ENCODE data around the gene C2CD4A. TPM values are rescaled to one million over a fixed set of nuclear protein-coding genes. Genes with fewer than 3 reads are reported as not detected.
A peak's percentile ranks its signal among the peaks of the same experiment; 100 is the strongest.

C2CD4A gene, protein sequence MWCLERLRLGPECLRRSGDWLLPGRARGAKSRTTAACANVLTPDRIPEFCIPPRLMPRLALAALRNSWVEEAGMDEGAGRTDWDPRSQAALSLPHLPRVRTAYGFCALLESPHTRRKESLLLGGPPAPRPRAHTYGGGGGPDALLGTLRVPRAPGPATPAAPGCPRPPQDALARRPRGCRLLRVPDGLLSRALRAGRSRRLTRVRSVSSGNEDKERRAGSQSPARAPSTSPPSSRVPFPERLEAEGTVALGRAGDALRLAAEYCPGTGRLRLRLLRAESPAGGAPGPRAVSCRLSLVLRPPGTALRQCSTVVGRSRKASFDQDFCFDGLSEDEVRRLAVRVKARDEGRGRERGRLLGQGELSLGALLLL
- total RNA-seq (10 to 100 TPM in 1 of 6 donors, 1 to 10 TPM in 5; 1.2 to 16.1 (median 2.7) TPM), polyA plus RNA-seq (1 to 10 TPM; 2.2 to 3.5 TPM)

DNA sequence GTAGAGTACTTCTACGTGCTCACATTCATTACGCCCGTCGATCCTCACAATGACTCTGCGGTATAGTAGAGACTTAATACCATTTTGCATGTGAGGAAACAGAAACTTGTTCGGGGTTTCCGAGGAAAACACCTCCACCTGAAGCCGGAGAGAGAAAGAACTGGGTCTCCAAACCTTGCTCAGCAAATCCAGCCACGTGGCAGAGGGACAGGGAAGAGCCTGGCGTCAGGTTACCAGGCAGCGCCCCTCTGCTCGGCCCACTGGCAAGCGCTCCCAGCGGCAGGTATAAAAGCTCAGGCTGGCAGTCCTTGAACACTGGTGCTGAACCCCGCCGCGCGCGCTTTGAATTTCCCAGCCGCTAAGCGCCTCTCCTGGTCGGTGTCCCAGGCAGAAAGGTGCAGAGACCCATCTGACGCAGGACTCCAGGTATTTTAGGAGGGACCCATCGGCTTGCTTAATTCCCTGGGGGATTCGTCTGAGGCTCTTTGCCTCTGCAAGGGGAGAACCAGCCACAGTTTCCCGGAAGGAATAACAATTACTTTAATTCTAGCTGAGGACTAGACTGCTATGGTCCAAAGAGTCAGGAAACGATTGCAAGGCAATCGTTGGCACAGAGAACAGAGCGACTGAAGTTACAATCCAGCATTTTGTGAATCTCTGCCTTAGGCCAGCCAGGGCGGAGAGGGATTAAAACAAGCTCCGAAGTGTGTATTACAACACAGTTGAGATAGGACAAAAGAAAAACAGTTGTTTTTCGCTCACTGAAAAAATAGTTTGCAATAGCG, at the start of gene C2CD4A:
C2CD4A (plus strand) TSS at position 315 of the 785 bp plus-strand sequence. CDS start 637 bp downstream, outside the sequence.
- Histone ChIP-seq H3K4me1 (peaks cover 16 to 20% (median 18%) of the 10 kb centered on the region in 3 donors), H3K27me3 (no peaks in the 10 kb centered on the region), H3K27ac (peak within 1 kb of the TSS; percentile 8 to 88 (median 60)), H3K4me3 (peak within 1 kb of the TSS; percentile 31 to 62 (median 48)), H3K36me3 (no peaks in the 10 kb centered on the region), H3K9me3 (no peaks in the 10 kb centered on the region)
- FAIRE-seq (no peak), DNase-seq (peak; percentile 94 to 99 (median 96)), ATAC-seq (peak; percentile 85 to 90 (median 88))
- TF ChIP-seq, protein P1, sequence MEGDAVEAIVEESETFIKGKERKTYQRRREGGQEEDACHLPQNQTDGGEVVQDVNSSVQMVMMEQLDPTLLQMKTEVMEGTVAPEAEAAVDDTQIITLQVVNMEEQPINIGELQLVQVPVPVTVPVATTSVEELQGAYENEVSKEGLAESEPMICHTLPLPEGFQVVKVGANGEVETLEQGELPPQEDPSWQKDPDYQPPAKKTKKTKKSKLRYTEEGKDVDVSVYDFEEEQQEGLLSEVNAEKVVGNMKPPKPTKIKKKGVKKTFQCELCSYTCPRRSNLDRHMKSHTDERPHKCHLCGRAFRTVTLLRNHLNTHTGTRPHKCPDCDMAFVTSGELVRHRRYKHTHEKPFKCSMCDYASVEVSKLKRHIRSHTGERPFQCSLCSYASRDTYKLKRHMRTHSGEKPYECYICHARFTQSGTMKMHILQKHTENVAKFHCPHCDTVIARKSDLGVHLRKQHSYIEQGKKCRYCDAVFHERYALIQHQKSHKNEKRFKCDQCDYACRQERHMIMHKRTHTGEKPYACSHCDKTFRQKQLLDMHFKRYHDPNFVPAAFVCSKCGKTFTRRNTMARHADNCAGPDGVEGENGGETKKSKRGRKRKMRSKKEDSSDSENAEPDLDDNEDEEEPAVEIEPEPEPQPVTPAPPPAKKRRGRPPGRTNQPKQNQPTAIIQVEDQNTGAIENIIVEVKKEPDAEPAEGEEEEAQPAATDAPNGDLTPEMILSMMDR (IDR thresholded peaks at IDR 0.05), result peak in 1 of 4 donors; percentile 20
- 1 to 3% methylated on average over 33 of the region's 33 CpGs for WGBS, 2 donors
- intact Hi-C loops (cut with DNase I), result no loop called here

DNA sequence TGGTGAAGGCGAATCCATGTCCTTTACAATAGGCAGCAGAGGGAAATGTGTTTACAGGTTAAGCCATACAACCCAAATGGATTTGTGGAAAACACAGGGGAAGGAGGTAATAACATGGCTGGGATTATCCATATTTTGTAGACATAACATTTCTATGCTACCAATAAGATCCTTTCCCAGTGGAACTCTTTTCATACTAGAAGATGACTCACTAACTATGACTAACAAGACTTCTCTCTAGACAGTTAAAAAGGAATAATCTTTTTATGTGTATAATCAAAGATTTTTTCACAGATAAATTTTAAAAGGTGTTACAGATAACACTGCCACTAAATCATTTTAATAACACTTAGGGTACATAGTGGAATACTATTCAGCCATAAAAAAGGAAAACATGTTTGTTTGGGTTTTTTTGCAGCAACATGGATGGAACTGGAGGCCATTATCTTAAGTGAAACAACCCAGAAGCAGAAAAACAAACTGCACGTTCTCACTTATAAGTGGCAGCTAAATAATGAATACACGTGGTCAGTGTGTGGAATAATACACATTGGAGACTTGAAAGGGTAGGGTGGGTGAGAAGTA, 46.1 kb upstream of the C2CD4A start:
- H3K36me3 ChIP-seq, result peaks cover 0 to 12% (median 0%) of the 10 kb centered on the region in 3 donors

DNA sequence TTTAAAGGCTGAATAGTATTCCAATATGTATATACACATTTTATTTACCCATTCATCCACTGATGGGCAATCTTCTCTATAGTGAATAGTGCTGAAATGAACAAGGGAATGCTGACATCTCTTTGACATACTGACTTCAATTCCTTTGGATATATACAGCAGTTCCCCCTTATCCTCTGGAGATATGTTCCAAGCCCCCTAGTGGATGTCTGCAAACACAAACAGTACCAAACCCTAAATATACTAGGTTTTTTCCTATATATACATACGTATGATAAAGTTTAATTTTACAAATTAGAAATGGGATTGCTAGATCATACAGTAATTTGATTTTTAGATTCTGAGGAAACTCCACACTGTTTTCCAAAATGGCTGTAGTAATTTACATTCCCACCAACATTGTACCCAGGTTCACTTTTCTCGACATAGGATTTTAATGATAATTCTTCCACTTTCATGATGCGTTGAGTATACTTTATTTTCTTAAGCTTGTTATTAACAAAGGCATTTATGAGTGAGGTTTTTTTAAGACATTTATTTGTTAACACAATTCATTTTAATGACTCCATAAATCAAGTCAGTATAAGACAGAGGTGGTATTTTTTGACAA, 44.7 kb upstream of the C2CD4A start:
- H3K36me3 ChIP-seq, result peaks cover 0 to 12% (median 0%) of the 10 kb centered on the region in 3 donors
- DNase-seq (no peak), FAIRE-seq (no peak), ATAC-seq (no peak)
- no peak overlapping the region for H3K27ac ChIP-seq
- WGBS, 2 donors, result 96 to 99% methylated on average over 3 of the region's 3 CpGs
- TF ChIP-seq, protein P1 (IDR thresholded peaks at IDR 0.05), result no peak
- H3K4me1 ChIP-seq, result no peaks in the 10 kb centered on the region
- intact Hi-C loops (cut with DNase I), result no loop called here
- H3K4me3 ChIP-seq, result no peak overlapping the region
- H3K9me3 ChIP-seq, result no peaks in the 10 kb centered on the region
- no peaks in the 10 kb centered on the region for H3K27me3 ChIP-seq

More for the DNA sequence above, 46.1 kb upstream of the C2CD4A start:
- WGBS, 2 donors, result 93 to 97% methylated on average over 3 of the region's 3 CpGs
- ATAC-seq (no peak), DNase-seq (no peak), FAIRE-seq (no peak)
- intact Hi-C loops (cut with DNase I), result no loop called here
- Histone ChIP-seq H3K27ac (no peak overlapping the region), H3K9me3 (no peaks in the 10 kb centered on the region), H3K27me3 (no peaks in the 10 kb centered on the region), H3K4me3 (no peak overlapping the region), H3K4me1 (no peaks in the 10 kb centered on the region)
- TF ChIP-seq, protein P1 (IDR thresholded peaks at IDR 0.05), result no peak

DNA sequence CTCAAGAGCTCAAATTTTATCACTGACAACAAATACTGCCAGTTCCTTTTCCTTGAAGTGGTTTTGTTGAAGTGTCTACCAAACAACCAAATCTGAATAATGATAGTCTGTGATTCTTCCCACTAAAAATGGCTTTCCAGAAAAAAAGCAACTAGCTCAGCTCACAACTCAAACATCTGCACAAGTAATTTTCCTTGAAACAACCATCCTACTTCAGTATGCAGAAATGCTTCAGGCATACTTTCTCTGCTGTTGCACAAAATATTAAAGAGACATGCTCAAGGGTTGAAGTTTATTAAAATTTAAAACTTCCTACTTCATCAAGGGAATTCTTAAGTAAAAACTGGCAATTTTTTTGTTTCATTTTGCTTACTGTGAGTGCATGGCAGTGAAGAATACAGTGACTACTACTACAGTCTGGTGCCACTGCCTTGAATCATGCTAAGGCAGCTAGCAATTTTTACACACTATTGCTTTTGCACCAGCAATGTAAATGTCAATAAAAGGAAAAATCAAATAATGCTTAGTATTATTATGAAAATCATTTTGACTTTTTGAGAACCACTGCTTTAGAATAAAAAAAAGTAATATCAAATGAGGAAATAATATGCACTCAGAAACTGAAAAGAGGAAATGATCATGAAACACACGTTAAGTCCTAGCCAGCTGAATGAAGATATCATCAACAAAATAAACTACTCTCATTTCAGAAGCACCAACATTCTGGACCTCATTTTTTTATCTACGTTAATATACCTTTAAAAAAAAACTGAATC, 40.1 kb upstream of the C2CD4A start:
- FAIRE-seq, result no peak
- ATAC-seq, result no peak
- Histone ChIP-seq H3K9me3 (no peaks in the 10 kb centered on the region), H3K27ac (no peak overlapping the region), H3K4me1 (no peaks in the 10 kb centered on the region), H3K4me3 (no peak overlapping the region), H3K27me3 (no peaks in the 10 kb centered on the region), H3K36me3 (peaks cover 0 to 12% (median 0%) of the 10 kb centered on the region in 3 donors)
- no peak for DNase-seq
- TF ChIP-seq, protein P1 (IDR thresholded peaks at IDR 0.05), result no peak
- WGBS, 2 donors, result 73 to 84% methylated on average over 2 of the region's 2 CpGs
- intact Hi-C loops (cut with DNase I), result no loop called here

Data from pancreas (tissue), 10 donors.